Liver (tissue), 9 donors: ENCODE measurements around the gene MLLT3. TPM values are rescaled to one million over a fixed set of nuclear protein-coding genes. Genes with fewer than 3 reads are reported as not detected.

Experiments used
- DNase-seq: peaks from one replicate; pipeline ENCODE4 v3.0.0-alpha.2; 2017; ENCODE audit warnings: low spot score
- H3K27ac ChIP-seq, 2 donors: one replicate each; pipeline ENCODE4 v1.7.0; 2013; ENCODE audit warnings: inconsistent platforms in 2 of 2, low read length in 2 of 2, control low read depth in 1 of 2, low read depth in 1 of 2, mild to moderate bottlenecking in 1 of 2
- H3K27me3 ChIP-seq, 4 donors: one replicate each; pipeline versions ENCODE4 v1.6.1 to v1.7.0; 2013; ENCODE audit warnings: low read length in 3 of 4, inconsistent platforms in 1 of 4, mild to moderate bottlenecking in 1 of 4, moderate library complexity in 1 of 4; ENCODE audit not compliant: control insufficient read depth in 4 of 4, insufficient read depth in 4 of 4
- H3K36me3 ChIP-seq, 4 donors: one replicate each; pipeline versions ENCODE4 v1.6.1 to v1.7.0; 2013; ENCODE audit warnings: low read length in 3 of 4, mild to moderate bottlenecking in 3 of 4, low read depth in 1 of 4, moderate library complexity in 1 of 4; ENCODE audit not compliant: control insufficient read depth in 4 of 4, insufficient read depth in 3 of 4
- H3K4me1 ChIP-seq, 4 donors: one replicate each; pipeline versions ENCODE4 v1.6.1 to v1.7.0; 2013; ENCODE audit warnings: low read length in 3 of 4, mild to moderate bottlenecking in 3 of 4, moderate library complexity in 1 of 4; ENCODE audit not compliant: control insufficient read depth in 4 of 4, insufficient read depth in 4 of 4
- H3K4me3 ChIP-seq, 3 donors: one replicate each; pipeline versions ENCODE4 v1.6.1 to v1.7.0; 2013; ENCODE audit warnings: low read length in 3 of 3, control low read depth in 1 of 3, low read depth in 1 of 3, mild to moderate bottlenecking in 1 of 3
- H3K9ac ChIP-seq, 2 donors: one replicate each; pipeline ENCODE4 v1.7.0; 2013; ENCODE audit warnings: low read length in 2 of 2, mild to moderate bottlenecking in 2 of 2, moderate library complexity in 2 of 2, control low read depth in 1 of 2, low read depth in 1 of 2
- H3K9me3 ChIP-seq, 4 donors: one replicate each; pipeline versions ENCODE4 v1.6.1 to v1.7.0; 2013; ENCODE audit warnings: low read length in 3 of 4; ENCODE audit not compliant: control insufficient read depth in 4 of 4
- CTCF ChIP-seq: fragments of 150-350 bp; IDR thresholded peaks from 2 replicates; pipeline ENCODE4 v1.5.1; 2017; ENCODE audit warnings: improper control_type of control experiment, low read depth, low read length; ENCODE audit not compliant: missing input control
- EGR1 ChIP-seq, 2 donors: IDR thresholded peaks; 2 replicates each; pipeline ENCODE4 v1.6.1; 2016 to 2018; ENCODE audit warnings: antibody characterized with exemption in 2 of 2, low read depth in 2 of 2
- FOXA1 ChIP-seq: IDR thresholded peaks from 2 replicates; pipeline ENCODE4 v1.6.1; 2016; ENCODE audit warnings: antibody characterized with exemption
- FOXA2 ChIP-seq: IDR thresholded peaks from 2 replicates; pipeline ENCODE4 v1.6.1; 2016; ENCODE audit warnings: antibody characterized with exemption
- JUND ChIP-seq, 2 donors: IDR thresholded peaks; 2 replicates each; pipeline ENCODE4 v1.6.1; 2016; ENCODE audit warnings: antibody characterized with exemption in 2 of 2
- MAX ChIP-seq: IDR thresholded peaks from 2 replicates; pipeline ENCODE4 v1.6.1; 2016; ENCODE audit warnings: antibody characterized with exemption
- NR2F2 ChIP-seq: IDR thresholded peaks from 2 replicates; pipeline ENCODE4 v1.6.1; 2016; ENCODE audit warnings: antibody characterized with exemption
- RAD21 ChIP-seq, 2 donors: IDR thresholded peaks; 2 replicates each; pipeline ENCODE4 v1.6.1; 2016; ENCODE audit warnings: antibody characterized with exemption in 2 of 2, mild to moderate bottlenecking in 2 of 2
- REST ChIP-seq: IDR thresholded peaks from 2 replicates; pipeline ENCODE4 v1.6.1; 2016; ENCODE audit warnings: antibody characterized with exemption, mild to moderate bottlenecking
- RXRA ChIP-seq, 2 donors: IDR thresholded peaks; 2 replicates each; pipeline ENCODE4 v1.6.1; 2017 to 2018; ENCODE audit warnings: antibody characterized with exemption in 2 of 2, mild to moderate bottlenecking in 1 of 2
- TAF1 ChIP-seq: conservative IDR thresholded peaks from 2 replicates; pipeline ENCODE4 v1.6.1; 2016; ENCODE audit warnings: antibody characterized with exemption, mild to moderate bottlenecking
- ZBTB33 ChIP-seq: IDR thresholded peaks from 2 replicates; pipeline ENCODE4 v1.6.1; 2016; ENCODE audit warnings: antibody characterized with exemption
- WGBS: extraction: QIAGEN DNeasy Blood & Tissue Kit; methylation state at CpG from one replicate; pipeline ENCODE4 v1.1.7; 2013; 5-methylcytosine and 5-hydroxymethylcytosine counted together
- polyA plus RNA-seq, 2 donors: library from polyadenylated mRNA; stranded (reverse) in 1 of 2; unstranded in 1 of 2; fragments of 200-250 nt in 1 of 2; fragments of >200 nt in 1 of 2; fragmentation: Nextera tagmentation in 1 of 2; extraction: Ambion mirVana in 1 of 2; gene quantifications; one replicate each; pipeline versions ENCODE4 v1.2.1 to v1.2.3, GENCODE V29; 2013 to 2015
- total RNA-seq, 2 donors: library from RNA; depleted of rRNA; stranded (reverse); fragments of >200 nt; gene quantifications; one replicate each; pipeline ENCODE4 v1.2.3, GENCODE V29; 2014
- donor health status: healthy.
- donor health status: healthy.
- donor health status: healthy.
- donor health status: healthy.
- donor health status: healthy.

MLLT3 gene
- total and polyA plus RNA-seq, 4 donors, result 0.79 to 25.5 (median 1.3) TPM

- 78% methylated on average over 6 of the region's 6 CpGs for WGBS
- H3K9me3 ChIP-seq, result no peaks in the 10 kb centered on the region
- no peak overlapping the region for H3K27ac ChIP-seq
- no peak overlapping the region for H3K9ac ChIP-seq
- no peaks in the 10 kb centered on the region for H3K27me3 ChIP-seq
- no peak overlapping the region for H3K4me3 ChIP-seq
- no peak for DNase-seq
- no peaks in the 10 kb centered on the region for H3K4me1 ChIP-seq
- TF ChIP-seq FOXA2 (no peak), JUND (IDR thresholded peaks at IDR 0.05) (no peak), CTCF (no peak), ZBTB33 (no peak), REST (no peak), RAD21 (IDR thresholded peaks at IDR 0.05) (no peak), MAX (no peak), RXRA (IDR thresholded peaks at IDR 0.05) (no peak), EGR1 (IDR thresholded peaks at IDR 0.05; ENCODE audit: low read depth in 2 of 2) (no peak), NR2F2 (no peak)
- H3K36me3 ChIP-seq, result no peaks in the 10 kb centered on the region
Measured at GRCh38 chr9:20670395-20670794, 48.1 kb upstream of the MLLT3 start.

GRCh38 chr9:20664501-20664900, 42.2 kb upstream of the MLLT3 start:
- Histone ChIP-seq H3K4me3 (no peak overlapping the region), H3K9me3 (no peaks in the 10 kb centered on the region), H3K27ac (no peak overlapping the region), H3K36me3 (no peaks in the 10 kb centered on the region), H3K4me1 (no peaks in the 10 kb centered on the region), H3K9ac (no peak overlapping the region), H3K27me3 (no peaks in the 10 kb centered on the region)
- no peak for DNase-seq
- WGBS, result 95% methylated on average over 3 of the region's 3 CpGs
- TF ChIP-seq FOXA1 (no peak), TAF1 (no peak), REST (no peak)
